HEK293 (cell line): ENCODE measurements around the gene DCAF5.
A peak's percentile ranks its signal among the peaks of the same experiment; 100 is the strongest.

Experiments
- FEZF1 ChIP-seq: fragments of 450-650 bp; formaldehyde crosslinking; IDR thresholded peaks from 2 replicates; pipeline ENCODE4 v1.5.1; 2016; ENCODE audit warnings: missing biosample characterization, missing genetic modification characterization
- KLF1 ChIP-seq: fragments of 450-650 bp; formaldehyde crosslinking; IDR thresholded peaks from 2 replicates; pipeline ENCODE4 v1.5.1; 2016; ENCODE audit warnings: missing biosample characterization, missing genetic modification characterization
- OVOL3 ChIP-seq: fragments of 450-650 bp; formaldehyde crosslinking; IDR thresholded peaks from 2 replicates; pipeline ENCODE4 v1.5.1; 2016; ENCODE audit warnings: missing biosample characterization, missing genetic modification characterization
- SP2 ChIP-seq: fragments of 450-650 bp; formaldehyde crosslinking; IDR thresholded peaks from 2 replicates; pipeline ENCODE4 v1.5.1; 2016; ENCODE audit warnings: missing biosample characterization, missing genetic modification characterization
- TCF7L2 ChIP-seq: IDR thresholded peaks from 2 replicates; pipeline ENCODE4 v1.6.1; 2011; ENCODE audit warnings: low read depth, mild to moderate bottlenecking, inconsistent platforms, low read length, moderate library complexity, borderline replicate concordance
- YY1 ChIP-seq: fragments of 450-650 bp; formaldehyde crosslinking; IDR thresholded peaks from 2 replicates; pipeline ENCODE4 v1.5.1; 2018; ENCODE audit warnings: missing biosample characterization, missing genetic modification characterization
- ZBTB21 ChIP-seq: fragments of 450-650 bp; formaldehyde crosslinking; IDR thresholded peaks from 2 replicates; pipeline ENCODE4 v1.5.1; 2017; ENCODE audit warnings: missing biosample characterization, missing genetic modification characterization
- ZEB2 ChIP-seq: fragments of 450-650 bp; formaldehyde crosslinking; IDR thresholded peaks from 2 replicates; pipeline ENCODE4 v1.5.1; 2016; ENCODE audit warnings: missing biosample characterization, missing genetic modification characterization
- ZNF112 ChIP-seq: fragments of 450-650 bp; formaldehyde crosslinking; IDR thresholded peaks from 2 replicates; pipeline ENCODE4 v1.5.0; 2017; ENCODE audit warnings: missing biosample characterization, missing genetic modification characterization
- ZNF121 ChIP-seq: fragments of 450-650 bp; formaldehyde crosslinking; IDR thresholded peaks from 2 replicates; pipeline ENCODE4 v1.5.1; 2016; ENCODE audit warnings: missing biosample characterization, missing genetic modification characterization
- ZNF174 ChIP-seq: fragments of 450-650 bp; formaldehyde crosslinking; IDR thresholded peaks from 2 replicates; pipeline ENCODE4 v1.5.0; 2017; ENCODE audit warnings: missing biosample characterization, mild to moderate bottlenecking, missing genetic modification characterization
- ZNF184 ChIP-seq: fragments of 450-650 bp; IDR thresholded peaks from 2 replicates; pipeline ENCODE4 v1.5.1; 2018; ENCODE audit warnings: missing biosample characterization, mild to moderate bottlenecking, missing genetic modification characterization
- ZNF24 ChIP-seq: fragments of 450-650 bp; formaldehyde crosslinking; IDR thresholded peaks from 2 replicates; pipeline ENCODE4 v1.5.1; 2016; ENCODE audit warnings: missing biosample characterization, missing genetic modification characterization
- ZNF416 ChIP-seq: fragments of 450-650 bp; formaldehyde crosslinking; IDR thresholded peaks from 2 replicates; pipeline ENCODE4 v1.5.1; 2016; ENCODE audit warnings: missing biosample characterization, missing genetic modification characterization
- ZNF501 ChIP-seq: fragments of 450-650 bp; formaldehyde crosslinking; IDR thresholded peaks from 2 replicates; pipeline ENCODE4 v1.5.1; 2016; ENCODE audit warnings: missing biosample characterization, missing genetic modification characterization
- ZNF548 ChIP-seq: fragments of 450-650 bp; formaldehyde crosslinking; IDR thresholded peaks from 2 replicates; pipeline ENCODE4 v1.5.1; 2016; ENCODE audit warnings: missing biosample characterization, missing genetic modification characterization
- ZNF585B ChIP-seq: fragments of 450-650 bp; formaldehyde crosslinking; IDR thresholded peaks from 2 replicates; pipeline ENCODE4 v1.5.1; 2016; ENCODE audit warnings: missing biosample characterization, missing genetic modification characterization
- ZNF596 ChIP-seq: fragments of 450-650 bp; IDR thresholded peaks from 2 replicates; pipeline ENCODE4 v1.5.0; 2018; ENCODE audit warnings: missing biosample characterization, mild to moderate bottlenecking, missing genetic modification characterization, moderate library complexity
- ZNF626 ChIP-seq: fragments of 450-650 bp; sonication (Bioruptor Pico); formaldehyde crosslinking; IDR thresholded peaks from 2 replicates; pipeline ENCODE4 v1.5.1; 2018; ENCODE audit warnings: missing biosample characterization, missing genetic modification characterization, inconsistent platforms
- ZNF76 ChIP-seq: fragments of 450-650 bp; formaldehyde crosslinking; IDR thresholded peaks from 2 replicates; pipeline ENCODE4; 2016; ENCODE audit warnings: low read depth, missing biosample characterization, missing genetic modification characterization, borderline replicate concordance
- ZNF792 ChIP-seq: fragments of 450-650 bp; formaldehyde crosslinking; IDR thresholded peaks from 2 replicates; pipeline ENCODE4 v1.5.1; 2016; ENCODE audit warnings: missing biosample characterization, missing genetic modification characterization
- ZNF843 ChIP-seq: fragments of 450-650 bp; formaldehyde crosslinking; IDR thresholded peaks from 2 replicates; pipeline ENCODE4 v1.5.1; 2016; ENCODE audit warnings: missing biosample characterization, missing genetic modification characterization
- TF ChIP-seq, protein P1 (sequence below): fragments of 450-650 bp; formaldehyde crosslinking; IDR thresholded peaks from 2 replicates; pipeline ENCODE4 v1.5.1; 2016; ENCODE audit warnings: missing biosample characterization, missing genetic modification characterization, borderline replicate concordance
- TF ChIP-seq, protein P2 (sequence below): fragments of 450-650 bp; formaldehyde crosslinking; IDR thresholded peaks from 2 replicates; pipeline ENCODE4 v1.5.1; 2016; ENCODE audit warnings: missing biosample characterization, missing genetic modification characterization
- TF ChIP-seq, protein P3 (sequence below): fragments of 450-650 bp; formaldehyde crosslinking; IDR thresholded peaks from 2 replicates; pipeline ENCODE4; 2016; ENCODE audit warnings: missing biosample characterization, missing genetic modification characterization
- TF ChIP-seq, protein P4 (sequence below): fragments of 450-650 bp; formaldehyde crosslinking; IDR thresholded peaks from 2 replicates; pipeline ENCODE4 v1.5.1; 2016; ENCODE audit warnings: missing biosample characterization, missing genetic modification characterization
- TF ChIP-seq, protein P5 (sequence below): fragments of 450-650 bp; formaldehyde crosslinking; IDR thresholded peaks from 2 replicates; pipeline ENCODE4 v1.5.1; 2016; ENCODE audit warnings: missing biosample characterization, missing genetic modification characterization
- TF ChIP-seq, protein P6 (sequence below): fragments of 450-650 bp; formaldehyde crosslinking; IDR thresholded peaks from 2 replicates; pipeline ENCODE4 v1.5.1; 2016; ENCODE audit warnings: missing biosample characterization, missing genetic modification characterization

The DCAF5 gene

DNA sequence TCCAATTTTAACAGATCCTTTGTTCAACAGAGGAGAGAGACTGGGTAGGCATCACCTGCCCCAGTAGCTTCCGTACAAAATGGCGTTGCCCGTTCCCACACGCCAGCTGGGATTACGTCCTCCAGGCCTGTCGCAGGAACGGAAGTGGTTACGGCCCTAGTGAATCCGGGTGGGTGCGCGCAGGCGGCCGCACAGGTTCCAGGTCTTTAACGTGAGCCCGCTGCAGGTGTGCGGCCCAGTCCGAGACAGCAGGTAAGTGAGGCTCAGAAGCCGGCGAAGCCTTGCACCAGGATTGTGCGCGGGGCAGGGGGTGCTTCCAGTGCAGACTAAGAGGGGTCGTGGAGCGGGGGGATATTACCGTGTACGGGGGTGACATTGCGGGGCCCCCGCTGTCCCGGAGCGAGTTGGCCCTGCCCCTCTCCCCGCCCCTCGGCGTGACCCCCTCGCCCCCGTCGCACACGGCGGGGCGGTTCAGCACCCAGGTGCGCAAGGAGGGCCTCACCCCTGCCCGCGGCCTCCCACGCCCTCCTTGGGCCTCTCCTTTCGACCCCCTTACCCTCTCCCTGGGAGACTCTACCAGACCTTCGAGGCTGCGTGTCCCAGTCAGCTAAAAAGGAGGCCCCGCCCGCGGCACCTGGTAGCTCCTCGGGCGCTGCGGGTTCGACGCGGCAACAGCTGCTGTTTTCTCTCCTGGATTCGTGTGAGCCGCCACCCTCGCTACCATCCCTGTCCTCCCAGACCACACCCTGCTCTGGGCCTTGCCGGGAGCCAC lies 38.6 kb upstream of the DCAF5 start, which contains the start of gene EXD2 (continued):
- TF ChIP-seq, protein P1, sequence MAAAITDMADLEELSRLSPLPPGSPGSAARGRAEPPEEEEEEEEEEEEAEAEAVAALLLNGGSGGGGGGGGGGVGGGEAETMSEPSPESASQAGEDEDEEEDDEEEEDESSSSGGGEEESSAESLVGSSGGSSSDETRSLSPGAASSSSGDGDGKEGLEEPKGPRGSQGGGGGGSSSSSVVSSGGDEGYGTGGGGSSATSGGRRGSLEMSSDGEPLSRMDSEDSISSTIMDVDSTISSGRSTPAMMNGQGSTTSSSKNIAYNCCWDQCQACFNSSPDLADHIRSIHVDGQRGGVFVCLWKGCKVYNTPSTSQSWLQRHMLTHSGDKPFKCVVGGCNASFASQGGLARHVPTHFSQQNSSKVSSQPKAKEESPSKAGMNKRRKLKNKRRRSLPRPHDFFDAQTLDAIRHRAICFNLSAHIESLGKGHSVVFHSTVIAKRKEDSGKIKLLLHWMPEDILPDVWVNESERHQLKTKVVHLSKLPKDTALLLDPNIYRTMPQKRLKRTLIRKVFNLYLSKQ (tag by site-specific recombination), result no peak
- TF ChIP-seq KLF1 (tag by site-specific recombination), result peak; percentile 90
- TF ChIP-seq ZNF416 (tag by site-specific recombination), result no peak
- TF ChIP-seq YY1 (tag by site-specific recombination), result peak; percentile 90
- TF ChIP-seq ZNF843 (tag by site-specific recombination), result peak; percentile 71; the same call in 1 of the 2 replicates
- TF ChIP-seq, protein P2, sequence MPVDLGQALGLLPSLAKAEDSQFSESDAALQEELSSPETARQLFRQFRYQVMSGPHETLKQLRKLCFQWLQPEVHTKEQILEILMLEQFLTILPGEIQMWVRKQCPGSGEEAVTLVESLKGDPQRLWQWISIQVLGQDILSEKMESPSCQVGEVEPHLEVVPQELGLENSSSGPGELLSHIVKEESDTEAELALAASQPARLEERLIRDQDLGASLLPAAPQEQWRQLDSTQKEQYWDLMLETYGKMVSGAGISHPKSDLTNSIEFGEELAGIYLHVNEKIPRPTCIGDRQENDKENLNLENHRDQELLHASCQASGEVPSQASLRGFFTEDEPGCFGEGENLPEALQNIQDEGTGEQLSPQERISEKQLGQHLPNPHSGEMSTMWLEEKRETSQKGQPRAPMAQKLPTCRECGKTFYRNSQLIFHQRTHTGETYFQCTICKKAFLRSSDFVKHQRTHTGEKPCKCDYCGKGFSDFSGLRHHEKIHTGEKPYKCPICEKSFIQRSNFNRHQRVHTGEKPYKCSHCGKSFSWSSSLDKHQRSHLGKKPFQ, result no peak
- peak; percentile 95 for TF ChIP-seq ZEB2 (tag by site-specific recombination)
- TF ChIP-seq ZNF184 (tag by site-specific recombination), result no peak
- TF ChIP-seq, protein P3, sequence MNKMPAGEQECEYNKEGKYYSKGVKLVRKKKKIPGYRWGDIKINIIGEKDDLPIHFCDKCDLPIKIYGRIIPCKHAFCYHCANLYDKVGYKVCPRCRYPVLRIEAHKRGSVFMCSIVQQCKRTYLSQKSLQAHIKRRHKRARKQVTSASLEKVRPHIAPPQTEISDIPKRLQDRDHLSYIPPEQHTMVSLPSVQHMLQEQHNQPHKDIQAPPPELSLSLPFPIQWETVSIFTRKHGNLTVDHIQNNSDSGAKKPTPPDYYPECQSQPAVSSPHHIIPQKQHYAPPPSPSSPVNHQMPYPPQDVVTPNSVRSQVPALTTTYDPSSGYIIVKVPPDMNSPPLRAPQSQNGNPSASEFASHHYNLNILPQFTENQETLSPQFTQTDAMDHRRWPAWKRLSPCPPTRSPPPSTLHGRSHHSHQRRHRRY (tag by site-specific recombination), result 0 out of 2 replicates have a peak, but pooled peaks have one; percentile 15
- no peak for TF ChIP-seq ZNF174 (tag by site-specific recombination)
- TF ChIP-seq ZNF121 (tag by site-specific recombination), result peak; percentile 53; the same call in 1 of the 2 replicates
- peak; percentile 83 for TF ChIP-seq ZNF76
- TF ChIP-seq, protein P4, sequence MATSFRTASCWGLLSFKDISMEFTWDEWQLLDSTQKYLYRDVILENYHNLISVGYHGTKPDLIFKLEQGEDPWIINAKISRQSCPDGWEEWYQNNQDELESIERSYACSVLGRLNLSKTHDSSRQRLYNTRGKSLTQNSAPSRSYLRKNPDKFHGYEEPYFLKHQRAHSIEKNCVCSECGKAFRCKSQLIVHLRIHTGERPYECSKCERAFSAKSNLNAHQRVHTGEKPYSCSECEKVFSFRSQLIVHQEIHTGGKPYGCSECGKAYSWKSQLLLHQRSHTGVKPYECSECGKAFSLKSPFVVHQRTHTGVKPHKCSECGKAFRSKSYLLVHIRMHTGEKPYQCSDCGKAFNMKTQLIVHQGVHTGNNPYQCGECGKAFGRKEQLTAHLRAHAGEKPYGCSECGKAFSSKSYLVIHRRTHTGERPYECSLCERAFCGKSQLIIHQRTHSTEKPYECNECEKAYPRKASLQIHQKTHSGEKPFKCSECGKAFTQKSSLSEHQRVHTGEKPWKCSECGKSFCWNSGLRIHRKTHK (tag by site-specific recombination), result no peak
- 0 out of 2 replicates have a peak, but pooled peaks have one; percentile 15 for TF ChIP-seq ZNF792
- 0 out of 2 replicates have a peak, but pooled peaks have one; percentile 13 for TF ChIP-seq ZNF585B (tag by site-specific recombination)
- TF ChIP-seq SP2 (tag by site-specific recombination), result peak; percentile 64
- TF ChIP-seq ZNF24 (tag by site-specific recombination), result peak; percentile 69; the same call in 1 of the 2 replicates
- TF ChIP-seq OVOL3, result 0 out of 2 replicates have a peak, but pooled peaks have one; percentile 50
- TF ChIP-seq FEZF1, result no peak
- TF ChIP-seq ZNF626 (tag by site-specific recombination), result no peak
- no peak for TF ChIP-seq ZNF596
- TF ChIP-seq ZNF112, result no peak
- peak; percentile 83 for TF ChIP-seq ZNF501
- peak; percentile 70 for TF ChIP-seq ZBTB21 (tag by site-specific recombination)
- TF ChIP-seq, protein P5, sequence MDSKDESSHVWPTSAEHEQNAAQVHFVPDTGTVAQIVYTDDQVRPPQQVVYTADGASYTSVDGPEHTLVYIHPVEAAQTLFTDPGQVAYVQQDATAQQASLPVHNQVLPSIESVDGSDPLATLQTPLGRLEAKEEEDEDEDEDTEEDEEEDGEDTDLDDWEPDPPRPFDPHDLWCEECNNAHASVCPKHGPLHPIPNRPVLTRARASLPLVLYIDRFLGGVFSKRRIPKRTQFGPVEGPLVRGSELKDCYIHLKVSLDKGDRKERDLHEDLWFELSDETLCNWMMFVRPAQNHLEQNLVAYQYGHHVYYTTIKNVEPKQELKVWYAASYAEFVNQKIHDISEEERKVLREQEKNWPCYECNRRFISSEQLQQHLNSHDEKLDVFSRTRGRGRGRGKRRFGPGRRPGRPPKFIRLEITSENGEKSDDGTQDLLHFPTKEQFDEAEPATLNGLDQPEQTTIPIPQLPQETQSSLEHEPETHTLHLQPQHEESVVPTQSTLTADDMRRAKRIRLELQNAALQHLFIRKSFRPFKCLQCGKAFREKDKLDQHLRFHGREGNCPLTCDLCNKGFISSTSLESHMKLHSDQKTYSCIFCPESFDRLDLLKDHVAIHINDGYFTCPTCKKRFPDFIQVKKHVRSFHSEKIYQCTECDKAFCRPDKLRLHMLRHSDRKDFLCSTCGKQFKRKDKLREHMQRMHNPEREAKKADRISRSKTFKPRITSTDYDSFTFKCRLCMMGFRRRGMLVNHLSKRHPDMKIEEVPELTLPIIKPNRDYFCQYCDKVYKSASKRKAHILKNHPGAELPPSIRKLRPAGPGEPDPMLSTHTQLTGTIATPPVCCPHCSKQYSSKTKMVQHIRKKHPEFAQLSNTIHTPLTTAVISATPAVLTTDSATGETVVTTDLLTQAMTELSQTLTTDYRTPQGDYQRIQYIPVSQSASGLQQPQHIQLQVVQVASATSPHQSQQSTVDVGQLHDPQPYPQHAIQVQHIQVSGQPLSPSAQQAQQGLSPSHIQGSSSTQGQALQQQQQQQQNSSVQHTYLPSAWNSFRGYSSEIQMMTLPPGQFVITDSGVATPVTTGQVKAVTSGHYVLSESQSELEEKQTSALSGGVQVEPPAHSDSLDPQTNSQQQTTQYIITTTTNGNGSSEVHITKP (tag by site-specific recombination), result peak; percentile 96
- TF ChIP-seq, protein P6, sequence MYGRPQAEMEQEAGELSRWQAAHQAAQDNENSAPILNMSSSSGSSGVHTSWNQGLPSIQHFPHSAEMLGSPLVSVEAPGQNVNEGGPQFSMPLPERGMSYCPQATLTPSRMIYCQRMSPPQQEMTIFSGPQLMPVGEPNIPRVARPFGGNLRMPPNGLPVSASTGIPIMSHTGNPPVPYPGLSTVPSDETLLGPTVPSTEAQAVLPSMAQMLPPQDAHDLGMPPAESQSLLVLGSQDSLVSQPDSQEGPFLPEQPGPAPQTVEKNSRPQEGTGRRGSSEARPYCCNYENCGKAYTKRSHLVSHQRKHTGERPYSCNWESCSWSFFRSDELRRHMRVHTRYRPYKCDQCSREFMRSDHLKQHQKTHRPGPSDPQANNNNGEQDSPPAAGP (tag by site-specific recombination), result peak; percentile 72
- no peak for TF ChIP-seq ZNF548 (tag by site-specific recombination)
- peak; percentile 79; the same call in 1 of the 2 replicates for TF ChIP-seq TCF7L2
